ENCODE results near the gene SART1. TPM values are rescaled to one million over a fixed set of nuclear protein-coding genes. Genes with fewer than 3 reads are reported as not detected.

Gene SART1
- total and polyA plus RNA-seq, 10 of the 15 experiments (the other 5 are each of a cell fraction or from before 2014, with no cell fraction given), result 6.2 to 60.5 (median 37.4) TPM

DNA sequence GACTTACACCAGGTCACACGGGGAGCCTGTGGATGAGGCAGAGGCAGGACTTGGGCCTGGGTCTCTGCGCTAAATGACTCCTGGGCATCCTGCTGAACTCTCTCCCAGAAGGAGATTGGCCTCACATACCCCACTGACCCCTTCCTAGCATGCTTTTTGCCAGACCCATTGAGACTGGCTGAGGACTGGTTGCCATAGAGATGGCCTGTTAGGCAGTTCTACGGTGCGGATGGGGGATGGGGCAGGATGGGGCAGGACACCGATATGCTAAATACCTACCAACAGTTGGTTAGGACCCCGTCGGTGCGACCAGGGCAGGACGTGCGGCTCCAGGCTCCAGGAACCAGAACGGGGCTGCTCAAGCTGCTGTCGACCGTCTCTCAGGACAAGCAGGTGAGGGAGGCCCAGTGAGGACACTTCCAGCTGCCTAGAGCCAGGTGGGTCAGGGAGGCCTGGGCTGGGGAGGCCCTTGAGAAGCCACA lies 16.1 kb upstream of the SART1 start, which contains the start of gene TSGA10IP (continued):
- TF ChIP-seq E2F8 (IDR thresholded peaks at IDR 0.05; ENCODE audit: low read depth, partially characterized antibody), result no peak
- no peak for TF ChIP-seq IKZF2 (IDR thresholded peaks at IDR 0.05)
- no peak for TF ChIP-seq ZNF384 (IDR thresholded peaks at IDR 0.05; ENCODE audit: borderline replicate concordance, low read depth, low read length)
- no peak for TF ChIP-seq NFYB (IDR thresholded peaks at IDR 0.05; ENCODE audit: insufficient read depth, low read depth, low read length)
- no peak for TF ChIP-seq JUND (IDR thresholded peaks at IDR 0.05; ENCODE audit: low read depth, low read length)
- TF ChIP-seq YBX1 (IDR thresholded peaks at IDR 0.05), result no peak
- TF ChIP-seq, protein P1, sequence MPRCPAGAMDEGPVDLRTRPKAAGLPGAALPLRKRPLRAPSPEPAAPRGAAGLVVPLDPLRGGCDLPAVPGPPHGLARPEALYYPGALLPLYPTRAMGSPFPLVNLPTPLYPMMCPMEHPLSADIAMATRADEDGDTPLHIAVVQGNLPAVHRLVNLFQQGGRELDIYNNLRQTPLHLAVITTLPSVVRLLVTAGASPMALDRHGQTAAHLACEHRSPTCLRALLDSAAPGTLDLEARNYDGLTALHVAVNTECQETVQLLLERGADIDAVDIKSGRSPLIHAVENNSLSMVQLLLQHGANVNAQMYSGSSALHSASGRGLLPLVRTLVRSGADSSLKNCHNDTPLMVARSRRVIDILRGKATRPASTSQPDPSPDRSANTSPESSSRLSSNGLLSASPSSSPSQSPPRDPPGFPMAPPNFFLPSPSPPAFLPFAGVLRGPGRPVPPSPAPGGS (IDR thresholded peaks at IDR 0.05; ENCODE audit: borderline replicate concordance, insufficient read depth, low read depth, low read length, poor library complexity, severe bottlenecking), result no peak
- TF ChIP-seq RB1 (IDR thresholded peaks at IDR 0.05; ENCODE audit: borderline replicate concordance), result no peak

Measured in GM12878 (cell line).